Gastrocnemius medialis (tissue), 4 donors: ENCODE measurements around the gene SUN1.

Experiments
- CTCF ChIP-seq, 5 experiments: fragments of 450-650 bp in 3 of 5; fragments of 200-600 bp in 2 of 5; sonication (generic) in 2 of 5; IDR thresholded peaks in 4 of 5; conservative IDR thresholded peaks in 1 of 5; 1 replicate in 4 of 5; 2 replicates in 1 of 5; pipeline ENCODE4 v1.5.1; 2016 to 2019; ENCODE audit warnings: antibody characterized with exemption in 5 of 5, mild to moderate bottlenecking in 3 of 5, moderate library complexity in 3 of 5
- POLR2A ChIP-seq, 2 donors: fragments of 450-650 bp; IDR thresholded peaks; one replicate each; pipeline ENCODE4 v1.6.1; 2017; ENCODE audit warnings: antibody characterized with exemption in 2 of 2, mild to moderate bottlenecking in 2 of 2, moderate library complexity in 2 of 2

GRCh38 chr7:910931-911431, 78.7 kb downstream of the SUN1 start:
- TF ChIP-seq POLR2A (IDR thresholded peaks at IDR 0.05) (no peak), CTCF (IDR thresholded peaks at IDR 0.05 in 4 of 5, conservative IDR thresholded peaks at IDR 0.05 in 1 of 5) (no peak)
